ENCODE data around the gene FSTL4. TPM values are rescaled to one million over a fixed set of nuclear protein-coding genes. Genes with fewer than 3 reads are reported as not detected.

FSTL4 gene
- total and polyA plus RNA-seq, 2 of the 4 experiments (the other 2 are of a cell fraction), result 0.18 TPM; not detected in 1

DNA sequence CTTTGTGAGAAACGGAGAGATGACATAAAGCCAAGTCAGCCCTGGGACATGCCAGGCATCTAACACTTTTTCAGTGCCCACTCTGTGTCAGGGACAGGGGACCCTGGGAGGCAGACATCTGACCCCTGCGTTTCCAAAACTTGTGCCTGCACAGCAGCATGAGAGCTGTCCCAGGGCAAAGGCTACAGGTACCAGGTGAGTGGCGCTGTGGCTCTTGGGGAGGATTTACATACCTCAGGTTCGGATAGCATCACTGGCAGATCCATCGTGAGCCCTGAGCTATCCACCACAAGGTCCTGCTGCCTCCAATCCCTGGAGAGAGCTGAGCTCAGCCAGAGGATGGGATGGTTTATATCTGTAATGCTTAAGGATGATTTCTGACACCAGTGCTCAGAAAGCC lies 52.4 kb downstream of the FSTL4 start:
- dilution Hi-C loops (cut with HindIII; ENCODE audit: low sequenced_read_pairs, unreplicated experiment) (no loop called here), intact Hi-C loops (cut with micrococcal nuclease) (no loop called here), in situ Hi-C loops (cut with MboI; ENCODE audit: low sequenced_read_pairs) (no loop called here)
- Histone ChIP-seq H3K4me3 (ENCODE audit: insufficient read depth, low read depth, low read length) (no peak overlapping the region), H2AK5ac (ENCODE audit: low read depth, low read length) (no peak overlapping the region), H3K4ac (ENCODE audit: low read depth, low read length) (no peak overlapping the region), H3K14ac (replicated peaks; ENCODE audit: low read depth, low read length) (no peak overlapping the region), H3K9me3 (ENCODE audit: control insufficient read depth, insufficient read depth, low read length) (no peaks in the 10 kb centered on the region), H3K56ac (ENCODE audit: extremely low read depth, insufficient read depth, low read length) (no peak overlapping the region), H2BK5ac (ENCODE audit: low read depth, low read length, poor library complexity, severe bottlenecking) (no peak overlapping the region), H4K91ac (ENCODE audit: insufficient read depth, low read depth, low read length) (no peak overlapping the region), H3K36me3 (ENCODE audit: control insufficient read depth, insufficient read depth, low read length) (no peaks in the 10 kb centered on the region), H3K4me1 (ENCODE audit: control insufficient read depth, insufficient read depth, low read length) (no peaks in the 10 kb centered on the region), H3K27me3 (ENCODE audit: control insufficient read depth, insufficient read depth, low read length) (no peaks in the 10 kb centered on the region), H3K18ac (ENCODE audit: low read depth, low read length) (no peak overlapping the region), H4K5ac (ENCODE audit: low read depth, low read length) (no peak overlapping the region), H3K9me1 (ENCODE audit: insufficient read depth, low read length) (no peaks in the 10 kb centered on the region), H2BK20ac (ENCODE audit: low read depth, low read length) (no peak overlapping the region), H3K79me1 (ENCODE audit: low read depth in 1 of 2, low read length in 2 of 2) (no peaks in the 10 kb centered on the region), H2BK15ac (ENCODE audit: low read depth, low read length) (no peak overlapping the region), H3K4me2 (ENCODE audit: low read depth, low read length) (no peak overlapping the region), H3K27ac (ENCODE audit: insufficient read depth, low read length) (no peak overlapping the region), H2AFZ (replicated peaks; ENCODE audit: low read length, poor library complexity) (no peak overlapping the region), H3K23ac (ENCODE audit: low read depth, low read length) (no peak overlapping the region), H2AK9ac (replicated peaks; ENCODE audit: low read depth, low read length, poor library complexity) (no peak overlapping the region), H4K20me1 (ENCODE audit: insufficient read depth, low read length) (no peaks in the 10 kb centered on the region), H2BK120ac (ENCODE audit: low read depth, low read length) (no peak overlapping the region), H3K9ac (ENCODE audit: low read depth, low read length) (no peak overlapping the region), H4K8ac (ENCODE audit: low read depth in 2 of 2, low read length in 2 of 2) (no peak overlapping the region)
- no peak for ATAC-seq (ENCODE audit: low read depth)
- ChIA-PET POLR2A (ENCODE audit: unreplicated experiment) (no interaction called here), CTCF (no interaction called here)
- DNase-seq, result no peak
- TF ChIP-seq CHD1 (IDR thresholded peaks at IDR 0.05; ENCODE audit: low read depth, low read length), result no peak
- no peak for TF ChIP-seq MAZ (IDR thresholded peaks at IDR 0.05; ENCODE audit: borderline replicate concordance, low read depth, low read length)
- no peak for TF ChIP-seq CEBPB (IDR thresholded peaks at IDR 0.05; ENCODE audit: low read depth, low read length)
- no peak for TF ChIP-seq RCOR1 (IDR thresholded peaks at IDR 0.05; ENCODE audit: insufficient replicate concordance, low read length)
- TF ChIP-seq, protein P1, sequence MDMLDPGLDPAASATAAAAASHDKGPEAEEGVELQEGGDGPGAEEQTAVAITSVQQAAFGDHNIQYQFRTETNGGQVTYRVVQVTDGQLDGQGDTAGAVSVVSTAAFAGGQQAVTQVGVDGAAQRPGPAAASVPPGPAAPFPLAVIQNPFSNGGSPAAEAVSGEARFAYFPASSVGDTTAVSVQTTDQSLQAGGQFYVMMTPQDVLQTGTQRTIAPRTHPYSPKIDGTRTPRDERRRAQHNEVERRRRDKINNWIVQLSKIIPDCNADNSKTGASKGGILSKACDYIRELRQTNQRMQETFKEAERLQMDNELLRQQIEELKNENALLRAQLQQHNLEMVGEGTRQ (IDR thresholded peaks at IDR 0.05; ENCODE audit: low read depth, low read length), result no peak
- TF ChIP-seq MXI1 (IDR thresholded peaks at IDR 0.05; ENCODE audit: borderline replicate concordance, low read depth, low read length), result no peak
- TF ChIP-seq FOS (IDR thresholded peaks at IDR 0.05; ENCODE audit: low read depth, low read length), result no peak
- TF ChIP-seq NFE2L2 (IDR thresholded peaks at IDR 0.05; ENCODE audit: low read depth, low read length), result no peak
- TF ChIP-seq MAFK (IDR thresholded peaks at IDR 0.05; ENCODE audit: low read depth, low read length), result no peak
- no peak for TF ChIP-seq SMC3 (IDR thresholded peaks at IDR 0.05; ENCODE audit: low read depth, low read length)
- no peak for TF ChIP-seq RAD21 (IDR thresholded peaks at IDR 0.05; ENCODE audit: low read length)
- TF ChIP-seq RFX5 (IDR thresholded peaks at IDR 0.05; ENCODE audit: low read depth, low read length), result no peak
- BruUV-seq (replicated peaks), result no TSS peak
- 60% methylated on average over 1 of the region's 5 CpGs; no CpG with 5 or more reads in 1 of the 2 experiments for WGBS, 2 experiments (ENCODE audit: extremely low coverage in 2 of 2, insufficient read length in 1 of 2)

All from IMR-90 (cell line).